Naive thymus-derived CD4-positive, alpha-beta T cell (primary cell): ENCODE results near the gene CREB3L2. TPM values are rescaled to one million over a fixed set of nuclear protein-coding genes. Genes with fewer than 3 reads are reported as not detected.
A peak's percentile ranks its signal among the peaks of the same experiment; 100 is the strongest.

Experiments used
- ATAC-seq: fragments of 150-1000 bp; cut with Tn5 transposase; 2 replicates; pipeline ENCODE4 v1.10.0; 2021; ENCODE audit warnings: mild to moderate bottlenecking, moderate library complexity
- CTCF ChIA-PET: fragments of 350-600 bp; sonication (Branson Sonifier 250); formaldehyde crosslinking; loops from one replicate; lab custom pipeline; 2021; ENCODE audit warnings: antibody characterized with exemption; lab: Charles Lee
- POLR2A ChIA-PET: fragments of 350-600 bp; sonication (Branson Sonifier 250); formaldehyde crosslinking; loops from one replicate; lab custom pipeline; 2021; ENCODE audit warnings: antibody characterized with exemption, inconsistent platforms; lab: Charles Lee
- DNase-seq, 9 donors: peaks; one replicate each; pipeline versions ENCODE4 v3.0.0 to v3.0.0-alpha.2; 2020 to 2022; ENCODE audit warnings: mixed read lengths in 1 of 9
- H3K27ac ChIP-seq: one replicate; pipeline ENCODE4 v1.7.0; 2013; ENCODE audit warnings: mild to moderate bottlenecking, low read depth, low read length, moderate library complexity
- H3K27me3 ChIP-seq, 2 donors: one replicate each; pipeline ENCODE4 v1.7.0; 2013; ENCODE audit warnings: low read length in 2 of 2, mild to moderate bottlenecking in 2 of 2, moderate library complexity in 2 of 2; ENCODE audit not compliant: control insufficient read depth in 2 of 2, insufficient read depth in 2 of 2
- H3K36me3 ChIP-seq, 3 experiments: 1 replicate in 2 of 3; 2 replicates in 1 of 3; pipeline ENCODE4 v1.7.0; 2013; ENCODE audit warnings: low read length in 3 of 3, mild to moderate bottlenecking in 3 of 3, moderate library complexity in 1 of 3; ENCODE audit not compliant: insufficient read depth in 3 of 3, control insufficient read depth in 2 of 3
- H3K4me1 ChIP-seq, 2 donors: one replicate each; pipeline ENCODE4 v1.7.0; 2013; ENCODE audit warnings: low read length in 2 of 2, mild to moderate bottlenecking in 2 of 2, moderate library complexity in 1 of 2; ENCODE audit not compliant: control insufficient read depth in 2 of 2, insufficient read depth in 2 of 2
- H3K4me3 ChIP-seq: 2 replicates; pipeline ENCODE4 v1.7.0; 2013; ENCODE audit warnings: mild to moderate bottlenecking, low read length
- H3K9me3 ChIP-seq, 3 experiments: 1 replicate in 2 of 3; 2 replicates in 1 of 3; pipeline ENCODE4 v1.7.0; 2013; ENCODE audit warnings: low read length in 3 of 3; ENCODE audit not compliant: control insufficient read depth in 2 of 3
- H3K27ac Mint-ChIP-seq, 9 donors: one replicate each; pipeline ENCODE4 v1.8.0; 2020 to 2022; ENCODE audit warnings: mixed read lengths in 9 of 9, mild to moderate bottlenecking in 8 of 9, moderate library complexity in 5 of 9, inconsistent platforms in 2 of 9
- H3K27me3 Mint-ChIP-seq, 5 donors: one replicate each; pipeline ENCODE4 v1.8.0; 2021 to 2022; ENCODE audit warnings: mixed read lengths in 5 of 5, mild to moderate bottlenecking in 1 of 5
- H3K36me3 Mint-ChIP-seq, 5 donors: one replicate each; pipeline ENCODE4 v1.8.0; 2020 to 2022; ENCODE audit warnings: mixed read lengths in 5 of 5, mild to moderate bottlenecking in 3 of 5, inconsistent platforms in 1 of 5
- H3K4me1 Mint-ChIP-seq, 7 donors: one replicate each; pipeline ENCODE4 v1.8.0; 2020 to 2022; ENCODE audit warnings: mixed read lengths in 7 of 7, mild to moderate bottlenecking in 3 of 7, inconsistent platforms in 1 of 7
- H3K4me3 Mint-ChIP-seq, 10 donors: one replicate each; pipeline ENCODE4 v1.8.0; 2020 to 2022; ENCODE audit warnings: mild to moderate bottlenecking in 10 of 10, mixed read lengths in 10 of 10, moderate library complexity in 6 of 10, inconsistent platforms in 2 of 10
- H3K9me3 Mint-ChIP-seq, 11 donors: one replicate each; pipeline ENCODE4 v1.8.0; 2020 to 2022; ENCODE audit warnings: mixed read lengths in 11 of 11, mild to moderate bottlenecking in 4 of 11, inconsistent platforms in 1 of 11, moderate library complexity in 1 of 11
- intact Hi-C, 2 donors: fragments of 100-400 bp; cut with micrococcal nuclease; formaldehyde crosslinking; loops; one replicate each; pipeline ENCODE4 v1.15.1; 2023
- polyA plus RNA-seq, 2 donors: library from polyadenylated mRNA; unstranded; fragments of 300-500 nt; fragmentation: Illumina TruSeq; gene quantifications; one replicate each; pipeline ENCODE4 v1.2.3, GENCODE V29; 2021
- total RNA-seq, 6 experiments: library from RNA in 5 of 6; stranded (reverse) in 5 of 6; gene quantifications; 1 replicate in 5 of 6; 2 replicates in 1 of 6; pipeline ENCODE4 v1.2.3 and lab custom pipeline; 2021 to 2026

CREB3L2 gene
- total and polyA plus RNA-seq, 7 experiments from 2014 or later, result 5.3 to 46.2 (median 18.1) TPM

- H3K4me3 Mint-ChIP-seq, result peak overlapping the region; percentile 51 to 82 (median 66)
- ChIA-PET CTCF (interaction anchor here (0.5 to 9.9 kb wide), 5 partner anchors 34 to 840 kb away, joined by 3 to 198 read pairs (median 3); no protein-coding TSS in a partner anchor), POLR2A (interaction anchor here (0.6 kb wide), 1 partner anchor 728 kb away, joined by 6 read pairs; no protein-coding TSS in a partner anchor)
- Histone ChIP-seq H3K9me3 (no peaks in the 10 kb centered on the region), H3K27ac (no peak overlapping the region), H3K4me3 (no peak overlapping the region), H3K4me1 (peaks cover 0 to 6% of the 10 kb centered on the region in 2 donors), H3K36me3 (peaks cover 0 to 22% (median 0%) of the 10 kb centered on the region in 3 experiments), H3K27me3 (no peaks in the 10 kb centered on the region)
- peaks cover 10 to 36% (median 16%) of the 10 kb centered on the region in 7 donors for H3K4me1 Mint-ChIP-seq
- peaks cover 0 to 2% (median 0%) of the 10 kb centered on the region in 11 donors for H3K9me3 Mint-ChIP-seq
- intact Hi-C loops, result loop anchor here (1.0 kb wide), 4 partner anchors 109 to 967 kb away; no protein-coding TSS in a partner anchor
- ATAC-seq, result peak; percentile 92
- DNase-seq, result peak; percentile 46 to 81 (median 68)
- H3K27ac Mint-ChIP-seq, result peak overlapping the region in 8 of 9 donors; percentile 19 to 72 (median 62)
- no peaks in the 10 kb centered on the region for H3K27me3 Mint-ChIP-seq
- peaks cover 17 to 42% (median 24%) of the 10 kb centered on the region in 5 donors for H3K36me3 Mint-ChIP-seq
Measured at GRCh38 chr7:137898839-137899721, 102.8 kb downstream of the CREB3L2 start.

GRCh38 chr7:137895301-137896221, 106.3 kb downstream of the CREB3L2 start:
- peaks cover 8 to 32% (median 16%) of the 10 kb centered on the region in 7 donors for H3K4me1 Mint-ChIP-seq
- peaks cover 0 to 17% (median 0%) of the 10 kb centered on the region in 3 experiments for H3K36me3 ChIP-seq
- ChIA-PET CTCF (interaction anchor here (0.8 kb wide), 1 partner anchor 114 kb away, joined by 4 read pairs; no protein-coding TSS in a partner anchor), POLR2A (no interaction called here)
- peaks cover 14 to 53% (median 24%) of the 10 kb centered on the region in 5 donors for H3K36me3 Mint-ChIP-seq
- peaks cover 0 to 6% of the 10 kb centered on the region in 2 donors for H3K4me1 ChIP-seq
- peaks cover 0 to 2% (median 0%) of the 10 kb centered on the region in 11 donors for H3K9me3 Mint-ChIP-seq
- peak overlapping the region in 1 of 10 donors; percentile 24 for H3K4me3 Mint-ChIP-seq
- no peaks in the 10 kb centered on the region for H3K9me3 ChIP-seq
- H3K27me3 ChIP-seq, result no peaks in the 10 kb centered on the region
- no peak for ATAC-seq
- H3K27ac ChIP-seq, result no peak overlapping the region
- no peak overlapping the region for H3K4me3 ChIP-seq
- H3K27me3 Mint-ChIP-seq, result no peaks in the 10 kb centered on the region
- peak in 1 of 9 donors; percentile 35 for DNase-seq
- peak overlapping the region in 1 of 9 donors; percentile 66 for H3K27ac Mint-ChIP-seq
- intact Hi-C loops, result no loop called here

GRCh38 chr7:137893143-137893742, 108.6 kb downstream of the CREB3L2 start:
- peaks cover 0 to 22% (median 2%) of the 10 kb centered on the region in 7 donors for H3K4me1 Mint-ChIP-seq

GRCh38 chr7:137891016-137891655, 110.8 kb downstream of the CREB3L2 start:
- ATAC-seq (no peak), DNase-seq (no peak)
- H3K4me1 ChIP-seq, result no peaks in the 10 kb centered on the region
- H3K36me3 ChIP-seq, result peaks cover 0 to 10% (median 0%) of the 10 kb centered on the region in 3 experiments
- Mint-ChIP-seq H3K4me1 (peaks cover 0 to 26% (median 0%) of the 10 kb centered on the region in 7 donors), H3K27ac (no peak overlapping the region), H3K4me3 (no peak overlapping the region), H3K27me3 (no peaks in the 10 kb centered on the region), H3K36me3 (peaks cover 14 to 46% (median 32%) of the 10 kb centered on the region in 5 donors), H3K9me3 (no peaks in the 10 kb centered on the region)
- no peak overlapping the region for H3K27ac ChIP-seq
- H3K27me3 ChIP-seq, result no peaks in the 10 kb centered on the region
- CTCF ChIA-PET, result no interaction called here
- H3K9me3 ChIP-seq, result no peaks in the 10 kb centered on the region
- H3K4me3 ChIP-seq, result no peak overlapping the region
- POLR2A ChIA-PET, result no interaction called here
- intact Hi-C loops, result no loop called here

More at GRCh38 chr7:137893143-137893742, 108.6 kb downstream of the CREB3L2 start:
- Histone ChIP-seq H3K36me3 (peaks cover 0 to 17% (median 0%) of the 10 kb centered on the region in 3 experiments), H3K4me1 (no peaks in the 10 kb centered on the region), H3K27ac (no peak overlapping the region), H3K4me3 (no peak overlapping the region), H3K9me3 (no peaks in the 10 kb centered on the region), H3K27me3 (no peaks in the 10 kb centered on the region)
- POLR2A ChIA-PET, result no interaction called here
- no peaks in the 10 kb centered on the region for H3K27me3 Mint-ChIP-seq
- no peaks in the 10 kb centered on the region for H3K9me3 Mint-ChIP-seq
- CTCF ChIA-PET, result interaction anchor here (0.8 kb wide), 1 partner anchor 76 kb away, joined by 3 read pairs; no protein-coding TSS in a partner anchor
- no peak overlapping the region for H3K27ac Mint-ChIP-seq
- ATAC-seq, result no peak
- no peak overlapping the region for H3K4me3 Mint-ChIP-seq
- H3K36me3 Mint-ChIP-seq, result peaks cover 14 to 57% (median 37%) of the 10 kb centered on the region in 5 donors
- DNase-seq, result no peak
- intact Hi-C loops, result no loop called here

GRCh38 chr7:137890449-137890921, 111.4 kb downstream of the CREB3L2 start:
- CTCF ChIA-PET, result no interaction called here
- Mint-ChIP-seq H3K27me3 (no peaks in the 10 kb centered on the region), H3K4me1 (peaks cover 0 to 20% (median 0%) of the 10 kb centered on the region in 7 donors), H3K4me3 (no peak overlapping the region), H3K27ac (peak overlapping the region in 1 of 9 donors; percentile 26), H3K36me3 (peaks cover 9 to 43% (median 27%) of the 10 kb centered on the region in 5 donors), H3K9me3 (no peaks in the 10 kb centered on the region)
- Histone ChIP-seq H3K4me1 (no peaks in the 10 kb centered on the region), H3K9me3 (no peaks in the 10 kb centered on the region), H3K4me3 (no peak overlapping the region), H3K27ac (no peak overlapping the region), H3K27me3 (no peaks in the 10 kb centered on the region), H3K36me3 (peaks cover 0 to 7% (median 0%) of the 10 kb centered on the region in 3 experiments)
- intact Hi-C loops, result no loop called here
- ATAC-seq, result no peak
- no peak for DNase-seq
- POLR2A ChIA-PET, result no interaction called here
